HCT116 (cell line): ENCODE results near the gene ACVRL1. TPM values are rescaled to one million over a fixed set of nuclear protein-coding genes. Genes with fewer than 3 reads are reported as not detected.

ENCODE experiments used
- ATAC-seq: fragments of 200-7000 bp; cut with Tn5 transposase; 2 replicates; pipeline ENCODE4 v1.9.1; 2020; ENCODE audit warnings: mild to moderate bottlenecking, moderate library complexity
- BruUV-seq: library from RNA; stranded (reverse); fragments of 400-500 nt; replicated peaks from 2 replicates; lab custom pipeline; 2021; lab: Mats Ljungman, UMichigan
- CTCF ChIA-PET: fragments of 300-600 bp; sonication (Branson Sonifier 250); formaldehyde crosslinking; loops from one replicate; lab custom pipeline; 2021; ENCODE audit warnings: antibody characterized with exemption; lab: Charles Lee
- POLR2A ChIA-PET: fragments of 300-600, 350-600 bp; sonication (Branson Sonifier 250); formaldehyde crosslinking; loops from one replicate; lab custom pipeline; 2021; ENCODE audit warnings: antibody characterized with exemption; lab: Charles Lee
- RAD21 ChIA-PET, 2 experiments: fragments of 300-600 bp; sonication (Branson Sonifier 250); formaldehyde crosslinking; loops; one replicate each; lab custom pipeline; 2023; ENCODE audit warnings: low total read pairs in 2 of 2; ENCODE audit not compliant: uncharacterized antibody in 2 of 2, unreplicated experiment in 2 of 2, low non-redundant PET in 1 of 2; lab: Charles Lee
- DNase-seq: peaks from one replicate; pipeline ENCODE4 v3.0.0-alpha.2; 2010; ENCODE audit warnings: low read depth, low spot score
- H2AFZ ChIP-seq: fragments of 200-600 bp; shearing (Covaris generic), sonication (generic); 2 replicates; pipeline ENCODE4 v1.6.1; 2017; ENCODE audit warnings: low read depth, mixed run types, mixed read lengths, antibody characterized with exemption, low read length; ENCODE audit not compliant: poor library complexity, severe bottlenecking
- H3K27ac ChIP-seq: 2 replicates; pipeline ENCODE4 v1.5.1; 2012; ENCODE audit warnings: low read depth, low read length
- H3K27me3 ChIP-seq: fragments of 200-600 bp; sonication (generic); 2 replicates; pipeline ENCODE4 v1.6.1; 2016; ENCODE audit warnings: mixed run types, low read length, mixed read lengths; ENCODE audit not compliant: insufficient read depth
- H3K36me3 ChIP-seq, 2 experiments: fragments of 200-500 bp in 1 of 2; fragments of 200-600 bp in 1 of 2; sonication (Bioruptor generic) in 1 of 2; sonication (generic) in 1 of 2; 2 replicates each; pipeline versions ENCODE4 v1.5.1 to v1.6.1; 2014 to 2016; ENCODE audit warnings: low read length in 2 of 2, inconsistent platforms in 1 of 2, mixed read lengths in 1 of 2, mixed run types in 1 of 2; ENCODE audit not compliant: insufficient read depth in 2 of 2, control insufficient read depth in 1 of 2
- H3K4me1 ChIP-seq, 2 experiments: fragments of 200-600 bp in 1 of 2; sonication (generic) in 1 of 2; 2 replicates each; pipeline versions ENCODE4 v1.5.1 to v1.6.1; 2012 to 2017; ENCODE audit warnings: low read length in 2 of 2, inconsistent platforms in 1 of 2, mild to moderate bottlenecking in 1 of 2, mixed read lengths in 1 of 2, mixed run types in 1 of 2, moderate library complexity in 1 of 2; ENCODE audit not compliant: insufficient read depth in 2 of 2, control insufficient read depth in 1 of 2
- H3K4me2 ChIP-seq: fragments of 200-600 bp; sonication (generic); 2 replicates; pipeline ENCODE4 v1.6.1; 2017; ENCODE audit warnings: mixed run types, low read length, mixed read lengths
- H3K4me3 ChIP-seq, 2 experiments: fragments of 200-600 bp in 1 of 2; sonication (generic) in 1 of 2; replicated peaks in 1 of 2; 2 replicates each; pipeline ENCODE4 v1.5.1; 2011 to 2016; ENCODE audit warnings: low read length in 2 of 2, control low read depth in 1 of 2, low read depth in 1 of 2, mild to moderate bottlenecking in 1 of 2, mixed read lengths in 1 of 2, mixed run types in 1 of 2
- H3K79me2 ChIP-seq: fragments of 200-600 bp; sonication (generic); 2 replicates; pipeline ENCODE4 v1.6.1; 2017; ENCODE audit warnings: mild to moderate bottlenecking, mixed run types, low read length, moderate library complexity, mixed read lengths; ENCODE audit not compliant: insufficient read depth
- H3K9ac ChIP-seq: fragments of 200-600 bp; sonication (generic); 2 replicates; pipeline ENCODE4 v1.6.1; 2016; ENCODE audit warnings: low read length, mixed read lengths
- H3K9me2 ChIP-seq: fragments of 200-600 bp; sonication (generic), shearing (Covaris generic); 2 replicates; pipeline ENCODE4 v1.6.1; 2017; ENCODE audit warnings: mixed run types, mild to moderate bottlenecking, moderate library complexity; ENCODE audit not compliant: insufficient read depth
- H3K9me3 ChIP-seq, 2 experiments: fragments of 200-500 bp in 1 of 2; fragments of 200-600 bp in 1 of 2; sonication (Bioruptor generic) in 1 of 2; sonication (generic) in 1 of 2; 2 replicates each; pipeline ENCODE4 v1.6.1; 2014 to 2017; ENCODE audit warnings: low read length in 2 of 2, mixed read lengths in 2 of 2, inconsistent platforms in 1 of 2, low read depth in 1 of 2, mild to moderate bottlenecking in 1 of 2, mixed run types in 1 of 2, moderate library complexity in 1 of 2; ENCODE audit not compliant: control insufficient read depth in 1 of 2, insufficient read depth in 1 of 2
- H4K20me1 ChIP-seq: fragments of 200-600 bp; sonication (generic), shearing (Covaris generic); 2 replicates; pipeline ENCODE4 v1.6.1; 2017; ENCODE audit warnings: mixed run types, mild to moderate bottlenecking, moderate library complexity; ENCODE audit not compliant: insufficient read depth
- ATF3 ChIP-seq: IDR thresholded peaks from 2 replicates; pipeline ENCODE4 v1.6.1; 2012
- EGR1 ChIP-seq: IDR thresholded peaks from 2 replicates; pipeline ENCODE4 v1.6.1; 2012; ENCODE audit warnings: low read depth
- ELF1 ChIP-seq: IDR thresholded peaks from 2 replicates; pipeline ENCODE4 v1.6.1; 2012; ENCODE audit warnings: low read depth, borderline replicate concordance
- EZH2 ChIP-seq: fragments of 200-600 bp; sonication (generic); IDR thresholded peaks from 2 replicates; pipeline ENCODE4 v1.6.1; 2017; ENCODE audit warnings: antibody characterized with exemption, mixed run types
- FOSL1 ChIP-seq: IDR thresholded peaks from 2 replicates; pipeline ENCODE4 v1.6.1; 2012; ENCODE audit warnings: low read depth
- JUND ChIP-seq: IDR thresholded peaks from 2 replicates; pipeline ENCODE4 v1.6.1; 2012
- MAX ChIP-seq: IDR thresholded peaks from 2 replicates; pipeline ENCODE4 v1.6.1; 2012
- POLR2A ChIP-seq: IDR thresholded peaks from 2 replicates; pipeline ENCODE4 v1.7.0; 2011; ENCODE audit warnings: borderline replicate concordance; ENCODE audit not compliant: insufficient read depth, insufficient read length; ENCODE audit errors: extremely low read depth
- POLR2AphosphoS5 ChIP-seq: IDR thresholded peaks from 2 replicates; pipeline ENCODE4 v1.6.1; 2011; ENCODE audit warnings: mild to moderate bottlenecking, low read depth, low read length, moderate library complexity
- REST ChIP-seq: IDR thresholded peaks from 2 replicates; pipeline ENCODE4 v1.6.1; 2012; ENCODE audit warnings: low read depth
- SIN3A ChIP-seq: IDR thresholded peaks from 2 replicates; pipeline ENCODE4 v1.6.1; 2012; ENCODE audit warnings: low read depth
- SP1 ChIP-seq: IDR thresholded peaks from 2 replicates; pipeline ENCODE4 v1.6.1; 2012; ENCODE audit warnings: low read depth
- SRF ChIP-seq: IDR thresholded peaks from 2 replicates; pipeline ENCODE4 v1.6.1; 2012; ENCODE audit warnings: low read depth
- YY1 ChIP-seq: IDR thresholded peaks from 2 replicates; pipeline ENCODE4 v1.6.1; 2011; ENCODE audit warnings: low read length, low read depth, moderate library complexity, mild to moderate bottlenecking; ENCODE audit not compliant: insufficient replicate concordance; ENCODE audit errors: extremely low read depth
- ZFX ChIP-seq: fragments of 450-650 bp; IDR thresholded peaks from 2 replicates; pipeline ENCODE4 v1.6.1; 2017
- intact Hi-C: fragments of 100-400 bp; cut with micrococcal nuclease; formaldehyde crosslinking; loops from 2 replicates; pipeline ENCODE4 v1.10.0; 2022
- total RNA-seq: library from RNA; stranded (reverse); gene quantifications from one replicate; pipeline ENCODE4 v1.2.1, GENCODE V29; 2021; ENCODE audit not compliant: unreplicated experiment

The ACVRL1 gene
- total RNA-seq, 1 experiment from 2014 or later, result 2.5 TPM

GRCh38 chr12:51905471-51906429 lies 1.6 kb upstream of the ACVRL1 start:
- TF ChIP-seq ELF1 (no peak), MAX (no peak), ATF3 (no peak), SRF (no peak), JUND (no peak), REST (no peak), EGR1 (no peak), FOSL1 (no peak), SP1 (no peak), POLR2AphosphoS5 (no peak), SIN3A (no peak), ZFX (no peak), POLR2A (no peak), YY1 (no peak), EZH2 (no peak)
- TF ChIP-seq, all 23 proteins: peak for 0
- H3K36me3 ChIP-seq, result no peaks in the 10 kb centered on the region
- intact Hi-C loops, result no loop called here
- H2AFZ ChIP-seq, result no peak overlapping the region
- H3K79me2 ChIP-seq, result no peaks in the 10 kb centered on the region
- POLR2A ChIA-PET, result no interaction called here
- no peak overlapping the region for H3K4me3 ChIP-seq
- H3K9me3 ChIP-seq, result no peaks in the 10 kb centered on the region
- DNase-seq, result no peak
- CTCF ChIA-PET, result no interaction called here
- H3K27ac ChIP-seq, result no peak overlapping the region
- ATAC-seq, result no peak
- H3K9ac ChIP-seq, result no peak overlapping the region
- no peaks in the 10 kb centered on the region for H4K20me1 ChIP-seq
- H3K4me2 ChIP-seq, result no peak overlapping the region
- no peaks in the 10 kb centered on the region for H3K9me2 ChIP-seq
- no peaks in the 10 kb centered on the region for H3K27me3 ChIP-seq
- no peaks in the 10 kb centered on the region for H3K4me1 ChIP-seq
- BruUV-seq, result no TSS peak
- RAD21 ChIA-PET, result no interaction called here
